Esophagus muscularis mucosa (tissue), 3 donors: ENCODE data around the gene DIP2C.

Source experiments
- POLR2A ChIP-seq: fragments of 450-650 bp; IDR thresholded peaks from one replicate; pipeline ENCODE4 v1.6.1; 2017; ENCODE audit warnings: antibody characterized with exemption, moderate library complexity, mild to moderate bottlenecking, low read depth
- TF ChIP-seq, protein P1 (sequence below), 3 experiments: fragments of 200-600 bp in 2 of 3; fragments of 450-650 bp in 1 of 3; sonication (generic) in 2 of 3; IDR thresholded peaks; one replicate each; pipeline ENCODE4 v1.5.1; 2017 to 2019; ENCODE audit warnings: antibody characterized with exemption in 3 of 3, mild to moderate bottlenecking in 2 of 3, moderate library complexity in 1 of 3

DNA sequence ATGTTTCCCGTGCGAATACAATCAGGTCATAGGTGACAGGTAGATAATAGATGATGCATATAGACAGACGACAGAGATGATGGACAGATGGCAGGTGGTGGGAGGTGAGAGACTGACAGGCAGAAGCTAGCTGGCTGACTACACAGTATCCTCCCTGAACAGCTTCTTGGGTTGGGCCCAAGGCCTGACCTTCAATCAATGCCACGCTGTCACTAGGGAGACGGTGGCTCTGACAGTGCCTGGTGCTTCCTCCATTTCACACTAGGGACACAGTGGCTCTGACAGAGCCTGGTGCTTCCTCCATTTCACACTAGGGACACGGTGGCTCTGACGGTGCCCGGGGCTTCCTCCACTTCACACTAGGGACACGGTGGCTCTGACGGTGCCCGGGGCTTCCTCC lies 200.1 kb downstream of the DIP2C start:
- TF ChIP-seq, protein P1, sequence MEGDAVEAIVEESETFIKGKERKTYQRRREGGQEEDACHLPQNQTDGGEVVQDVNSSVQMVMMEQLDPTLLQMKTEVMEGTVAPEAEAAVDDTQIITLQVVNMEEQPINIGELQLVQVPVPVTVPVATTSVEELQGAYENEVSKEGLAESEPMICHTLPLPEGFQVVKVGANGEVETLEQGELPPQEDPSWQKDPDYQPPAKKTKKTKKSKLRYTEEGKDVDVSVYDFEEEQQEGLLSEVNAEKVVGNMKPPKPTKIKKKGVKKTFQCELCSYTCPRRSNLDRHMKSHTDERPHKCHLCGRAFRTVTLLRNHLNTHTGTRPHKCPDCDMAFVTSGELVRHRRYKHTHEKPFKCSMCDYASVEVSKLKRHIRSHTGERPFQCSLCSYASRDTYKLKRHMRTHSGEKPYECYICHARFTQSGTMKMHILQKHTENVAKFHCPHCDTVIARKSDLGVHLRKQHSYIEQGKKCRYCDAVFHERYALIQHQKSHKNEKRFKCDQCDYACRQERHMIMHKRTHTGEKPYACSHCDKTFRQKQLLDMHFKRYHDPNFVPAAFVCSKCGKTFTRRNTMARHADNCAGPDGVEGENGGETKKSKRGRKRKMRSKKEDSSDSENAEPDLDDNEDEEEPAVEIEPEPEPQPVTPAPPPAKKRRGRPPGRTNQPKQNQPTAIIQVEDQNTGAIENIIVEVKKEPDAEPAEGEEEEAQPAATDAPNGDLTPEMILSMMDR (IDR thresholded peaks at IDR 0.05) = no peak
- TF ChIP-seq POLR2A = no peak
